ENCODE data around the gene MYADM. TPM values are rescaled to one million over a fixed set of nuclear protein-coding genes. Genes with fewer than 3 reads are reported as not detected.
"Not testable (repeated sequence)": the region's sequence is repeated elsewhere in the genome, so short reads cannot be mapped to it uniquely, and the experiment has no call there.

MYADM gene
- total RNA-seq, 1 experiment from 2014 or later: not detected

GRCh38 chr19:53865918-53866864 is 1.5 kb upstream of the MYADM start:
- no peak for DNase-seq
- H3K36me3 ChIP-seq (ENCODE audit: insufficient read depth, low read length): no peaks in the 10 kb centered on the region
- no peaks in the 10 kb centered on the region for H3K79me2 ChIP-seq (ENCODE audit: low read length)
- H3K4me1 ChIP-seq (ENCODE audit: low read length): peaks cover 5% of the 10 kb centered on the region
- H3K27ac ChIP-seq (ENCODE audit: low read length): no peak overlapping the region
- H3K4me3 ChIP-seq (ENCODE audit: low read length): no peak overlapping the region
- no peaks in the 10 kb centered on the region for H4K20me1 ChIP-seq (ENCODE audit: insufficient read depth, low read depth, low read length)
- no peaks in the 10 kb centered on the region for H3K9me2 ChIP-seq (replicated peaks; ENCODE audit: insufficient read depth, low read length)
- H3K9ac ChIP-seq (ENCODE audit: low read length): no peak overlapping the region
- H2AFZ ChIP-seq (ENCODE audit: low read length): no peak overlapping the region
- H3K4me2 ChIP-seq (ENCODE audit: low read depth, low read length, poor library complexity, severe bottlenecking): no peak overlapping the region
- H3K27me3 ChIP-seq (ENCODE audit: low read length): no peaks in the 10 kb centered on the region
- no peaks in the 10 kb centered on the region for H3K9me3 ChIP-seq (ENCODE audit: low read length)

DNA sequence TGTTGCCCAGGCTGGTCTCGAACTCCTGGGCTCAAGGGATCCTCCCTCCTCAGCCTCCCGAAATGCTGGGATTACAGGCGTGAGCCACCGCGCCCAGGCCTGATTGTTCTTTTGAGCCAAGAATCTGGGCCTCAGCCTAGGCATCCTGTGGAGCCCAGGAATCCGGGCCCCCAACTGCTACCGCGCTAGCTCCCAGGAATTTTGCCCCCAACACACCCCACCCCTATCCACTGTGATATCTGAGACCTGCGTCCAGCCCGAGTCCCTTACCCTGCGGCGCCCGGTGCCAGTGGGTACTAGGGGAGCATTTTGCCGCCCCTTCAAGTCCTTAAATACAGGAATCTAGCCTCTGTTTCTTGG is 838 bp upstream of the MYADM start:
- peak overlapping the region; percentile 20 for H3K4me2 ChIP-seq (ENCODE audit: low read depth, low read length, poor library complexity, severe bottlenecking)
- no peak overlapping the region for H3K4me3 ChIP-seq (ENCODE audit: low read length)
- H3K27ac ChIP-seq (ENCODE audit: low read length): no peak overlapping the region
- no peak overlapping the region for H3K9ac ChIP-seq (ENCODE audit: low read length)
- no peak for DNase-seq
- no peak overlapping the region for H2AFZ ChIP-seq (ENCODE audit: low read length)
- H3K36me3 ChIP-seq (ENCODE audit: insufficient read depth, low read length): no peaks in the 10 kb centered on the region
- no peaks in the 10 kb centered on the region for H3K27me3 ChIP-seq (ENCODE audit: low read length)
- peaks cover 5% of the 10 kb centered on the region for H3K4me1 ChIP-seq (ENCODE audit: low read length)
- H4K20me1 ChIP-seq (ENCODE audit: insufficient read depth, low read depth, low read length): no peaks in the 10 kb centered on the region
- no peaks in the 10 kb centered on the region for H3K79me2 ChIP-seq (ENCODE audit: low read length)
- H3K9me3 ChIP-seq (ENCODE audit: low read length): no peaks in the 10 kb centered on the region
- no peaks in the 10 kb centered on the region for H3K9me2 ChIP-seq (replicated peaks; ENCODE audit: insufficient read depth, low read length)

DNA sequence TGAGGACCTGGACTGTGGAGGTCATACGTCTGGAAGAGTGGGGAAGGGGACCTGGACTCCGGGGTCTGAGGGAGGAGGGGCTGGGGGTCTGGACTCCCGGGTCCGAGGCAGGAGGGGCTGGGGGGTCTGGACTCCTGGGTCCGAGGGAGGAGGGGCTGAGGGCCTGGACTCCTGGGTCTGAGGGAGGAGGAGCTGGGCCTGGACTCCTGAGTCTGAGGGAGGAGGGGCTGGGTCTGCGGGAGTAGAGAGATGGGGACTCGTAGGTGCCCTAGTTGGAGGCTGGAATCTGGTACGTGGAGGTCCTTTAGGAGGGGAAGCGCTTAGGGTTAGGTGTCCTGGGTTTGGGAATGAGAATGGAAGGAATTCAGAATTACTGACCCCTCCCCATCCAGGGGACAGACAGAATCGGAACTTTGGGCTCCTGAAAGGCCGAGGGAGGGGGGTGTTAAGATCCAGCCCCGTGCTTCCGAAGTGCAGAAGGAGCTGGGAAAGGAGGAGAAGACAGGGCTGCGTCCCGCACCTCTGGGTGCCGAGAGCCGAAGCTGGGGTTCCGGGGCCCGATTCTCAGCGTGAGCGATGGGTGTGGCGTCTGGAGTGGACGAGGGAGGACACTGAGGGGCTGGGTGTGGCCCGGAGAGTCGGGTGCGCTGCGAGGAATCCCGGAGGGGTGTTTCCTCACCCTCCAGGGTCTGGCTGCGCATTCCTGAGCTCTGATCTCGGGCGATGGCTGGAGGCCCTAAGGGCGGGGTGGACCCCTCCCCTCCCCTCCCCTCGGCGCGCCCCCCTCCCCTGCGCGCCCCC is 608 bp downstream of the MYADM start:
- Histone ChIP-seq H3K79me2 (ENCODE audit: low read length) (no peaks in the 10 kb centered on the region), H3K9me2 (replicated peaks; ENCODE audit: insufficient read depth, low read length) (no peaks in the 10 kb centered on the region), H3K9ac (ENCODE audit: low read length) (no peak overlapping the region), H3K36me3 (ENCODE audit: insufficient read depth, low read length) (no peaks in the 10 kb centered on the region), H2AFZ (ENCODE audit: low read length) (no peak overlapping the region), H3K9me3 (ENCODE audit: low read length) (no peaks in the 10 kb centered on the region), H3K27ac (ENCODE audit: low read length) (no peak overlapping the region), H3K4me2 (ENCODE audit: low read depth, low read length, poor library complexity, severe bottlenecking) (no peak overlapping the region), H3K4me3 (ENCODE audit: low read length) (no peak overlapping the region), H3K27me3 (ENCODE audit: low read length) (no peaks in the 10 kb centered on the region), H4K20me1 (ENCODE audit: insufficient read depth, low read depth, low read length) (no peaks in the 10 kb centered on the region), H3K4me1 (ENCODE audit: low read length) (peaks cover 5% of the 10 kb centered on the region)
- DNase-seq: no peak

DNA sequence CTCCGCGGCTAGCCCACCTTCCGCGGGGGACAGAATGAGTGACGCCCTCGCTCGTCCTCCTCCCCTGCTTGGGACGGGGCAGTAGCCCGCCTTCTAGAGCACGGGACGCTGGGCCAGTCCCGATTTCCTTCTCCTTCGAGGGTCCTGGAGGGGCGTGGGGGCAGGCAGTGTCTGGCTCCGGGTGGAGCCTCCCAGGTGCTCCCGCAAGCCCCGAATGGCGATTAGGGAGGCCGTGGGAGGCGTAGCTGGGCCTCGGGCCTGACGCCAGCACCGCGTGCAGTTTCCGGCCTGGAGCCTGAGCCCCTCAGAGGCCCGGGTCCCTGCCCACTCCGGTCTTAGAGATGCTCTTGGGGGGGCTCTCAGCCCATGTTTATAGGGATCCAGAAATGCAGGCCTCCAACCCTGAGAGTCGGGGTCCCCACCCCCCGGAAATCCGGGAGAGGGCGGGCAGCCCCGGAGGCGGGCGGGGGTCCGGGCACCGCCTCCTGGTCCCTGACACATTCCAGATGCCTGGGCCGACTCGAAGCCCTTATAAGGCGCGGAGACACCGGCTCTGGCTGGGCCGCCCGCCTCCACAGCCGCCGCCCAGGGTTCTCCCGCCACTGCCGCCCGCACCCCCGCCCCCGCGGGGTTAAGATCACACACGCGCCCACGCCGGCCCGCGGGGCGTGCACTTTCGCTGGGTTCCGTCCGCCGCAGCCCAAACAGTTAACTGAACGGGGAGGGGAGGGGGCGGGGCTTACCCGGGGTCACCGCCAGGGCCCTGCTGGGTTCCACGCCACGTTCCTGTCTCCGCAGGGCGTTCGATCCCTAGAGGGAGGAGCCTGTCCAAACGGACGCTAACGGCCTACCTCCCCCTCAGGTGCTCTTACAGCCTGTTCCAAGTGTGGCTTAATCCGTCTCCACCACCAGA is 1.5 kb downstream of the MYADM start:
- Histone ChIP-seq H3K79me2 (ENCODE audit: low read length) (no peaks in the 10 kb centered on the region), H3K9ac (ENCODE audit: low read length) (no peak overlapping the region), H3K9me3 (ENCODE audit: low read length) (no peaks in the 10 kb centered on the region), H4K20me1 (ENCODE audit: insufficient read depth, low read depth, low read length) (no peaks in the 10 kb centered on the region), H3K27ac (ENCODE audit: low read length) (no peak overlapping the region), H3K27me3 (ENCODE audit: low read length) (no peaks in the 10 kb centered on the region), H3K36me3 (ENCODE audit: insufficient read depth, low read length) (no peaks in the 10 kb centered on the region), H3K4me3 (ENCODE audit: low read length) (no peak overlapping the region), H2AFZ (ENCODE audit: low read length) (no peak overlapping the region), H3K4me2 (ENCODE audit: low read depth, low read length, poor library complexity, severe bottlenecking) (no peak overlapping the region), H3K9me2 (replicated peaks; ENCODE audit: insufficient read depth, low read length) (no peaks in the 10 kb centered on the region), H3K4me1 (ENCODE audit: low read length) (peaks cover 5% of the 10 kb centered on the region)
- DNase-seq: no peak

DNA sequence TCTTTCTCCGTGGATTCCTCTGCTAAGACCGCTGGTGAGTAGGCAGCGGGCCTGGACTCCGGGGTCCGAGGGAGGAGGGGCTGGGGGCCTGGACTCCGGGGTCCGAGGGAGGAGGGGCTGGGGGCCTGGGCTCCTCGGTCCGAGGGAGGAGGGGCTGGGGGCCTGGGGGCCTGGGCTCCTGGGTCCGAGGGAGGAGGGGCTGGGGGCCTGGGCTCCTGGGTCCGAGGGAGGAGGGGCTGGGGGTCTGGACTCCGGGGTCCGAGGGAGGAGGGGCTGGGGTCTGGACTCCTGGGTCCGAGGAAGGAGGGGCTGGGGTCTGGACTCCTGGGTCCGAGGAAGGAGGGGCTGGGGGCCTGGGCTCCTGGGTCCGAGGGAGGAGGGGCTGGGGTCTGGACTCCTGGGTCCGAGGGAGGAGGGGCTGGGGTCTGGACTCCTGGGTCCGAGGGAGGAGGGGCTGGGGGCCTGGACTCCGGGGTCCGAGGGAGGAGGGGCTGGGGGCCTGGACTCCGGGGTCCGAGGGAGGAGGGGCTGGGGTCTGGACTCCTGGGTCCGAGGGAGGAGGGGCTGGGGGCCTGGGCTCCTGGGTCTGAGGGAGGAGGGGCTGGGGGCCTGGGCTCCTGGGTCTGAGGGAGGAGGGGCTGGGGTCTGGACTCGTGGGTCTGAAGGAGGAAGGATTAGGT is 2.3 kb downstream of the MYADM start:
- not testable (repeated sequence) for H3K9ac ChIP-seq (ENCODE audit: low read length); DNase-seq; H2AFZ ChIP-seq (ENCODE audit: low read length); H3K27ac ChIP-seq (ENCODE audit: low read length); H3K79me2 ChIP-seq (ENCODE audit: low read length); H4K20me1 ChIP-seq (ENCODE audit: insufficient read depth, low read depth, low read length); H3K4me1 ChIP-seq (ENCODE audit: low read length); H3K4me3 ChIP-seq (ENCODE audit: low read length); H3K27me3 ChIP-seq (ENCODE audit: low read length); H3K36me3 ChIP-seq (ENCODE audit: insufficient read depth, low read length); H3K9me2 ChIP-seq (replicated peaks; ENCODE audit: insufficient read depth, low read length); H3K9me3 ChIP-seq (ENCODE audit: low read length); H3K4me2 ChIP-seq (ENCODE audit: low read depth, low read length, poor library complexity, severe bottlenecking)

GRCh38 chr19:53870485-53870844 is 2.8 kb downstream of the MYADM start:
- H3K4me2 ChIP-seq (ENCODE audit: low read depth, low read length, poor library complexity, severe bottlenecking): no peak overlapping the region
- no peak overlapping the region for H2AFZ ChIP-seq (ENCODE audit: low read length)
- H4K20me1 ChIP-seq (ENCODE audit: insufficient read depth, low read depth, low read length): no peaks in the 10 kb centered on the region
- H3K36me3 ChIP-seq (ENCODE audit: insufficient read depth, low read length): no peaks in the 10 kb centered on the region
- H3K9me2 ChIP-seq (replicated peaks; ENCODE audit: insufficient read depth, low read length): no peaks in the 10 kb centered on the region
- H3K79me2 ChIP-seq (ENCODE audit: low read length): no peaks in the 10 kb centered on the region
- DNase-seq: no peak
- no peak overlapping the region for H3K27ac ChIP-seq (ENCODE audit: low read length)
- H3K27me3 ChIP-seq (ENCODE audit: low read length): no peaks in the 10 kb centered on the region
- H3K4me1 ChIP-seq (ENCODE audit: low read length): peaks cover 5% of the 10 kb centered on the region
- H3K4me3 ChIP-seq (ENCODE audit: low read length): no peak overlapping the region
- H3K9ac ChIP-seq (ENCODE audit: low read length): no peak overlapping the region
- H3K9me3 ChIP-seq (ENCODE audit: low read length): no peaks in the 10 kb centered on the region

DNA sequence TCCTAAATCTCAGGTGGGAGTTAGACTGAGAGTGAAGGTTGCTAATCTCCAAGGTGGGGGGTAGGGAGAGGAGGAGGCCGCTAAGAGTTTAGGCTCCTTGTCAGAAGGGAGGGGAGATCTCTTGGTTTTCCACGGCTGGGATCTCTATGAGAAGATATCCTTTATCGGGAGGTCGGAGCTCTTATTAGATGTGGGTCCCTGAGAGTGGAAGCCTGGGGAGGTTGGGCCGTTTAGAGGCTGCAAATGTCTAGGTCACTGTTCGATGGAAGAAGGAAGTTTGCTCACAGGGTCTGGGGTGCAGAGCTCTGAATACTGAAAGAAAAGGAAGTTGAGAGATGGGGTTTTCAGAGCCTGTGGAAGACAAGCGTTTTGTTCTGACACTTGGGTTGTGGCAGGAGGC is 3.8 kb downstream of the MYADM start:
- peaks cover 5% of the 10 kb centered on the region for H3K4me1 ChIP-seq (ENCODE audit: low read length)
- no peaks in the 10 kb centered on the region for H3K9me3 ChIP-seq (ENCODE audit: low read length)

More for the DNA sequence above, 3.8 kb downstream of the MYADM start:
- no peak overlapping the region for H3K9ac ChIP-seq (ENCODE audit: low read length)
- H3K27me3 ChIP-seq (ENCODE audit: low read length): no peaks in the 10 kb centered on the region
- H3K79me2 ChIP-seq (ENCODE audit: low read length): no peaks in the 10 kb centered on the region
- DNase-seq: no peak
- H3K4me2 ChIP-seq (ENCODE audit: low read depth, low read length, poor library complexity, severe bottlenecking): no peak overlapping the region
- no peaks in the 10 kb centered on the region for H3K36me3 ChIP-seq (ENCODE audit: insufficient read depth, low read length)
- no peaks in the 10 kb centered on the region for H3K9me2 ChIP-seq (replicated peaks; ENCODE audit: insufficient read depth, low read length)
- H3K4me3 ChIP-seq (ENCODE audit: low read length): no peak overlapping the region
- no peaks in the 10 kb centered on the region for H4K20me1 ChIP-seq (ENCODE audit: insufficient read depth, low read depth, low read length)
- no peak overlapping the region for H3K27ac ChIP-seq (ENCODE audit: low read length)
- no peak overlapping the region for H2AFZ ChIP-seq (ENCODE audit: low read length)

Data from Karpas-422 (cell line).